ENCODE results near the gene GSG1. TPM values are rescaled to one million over a fixed set of nuclear protein-coding genes. Genes with fewer than 3 reads are reported as not detected.
A peak's percentile ranks its signal among the peaks of the same experiment; 100 is the strongest.

The GSG1 gene
- polyA plus RNA-seq, 2 of the 4 experiments (the other 2 are of a cell fraction): 0.06 TPM; not detected in 1

DNA sequence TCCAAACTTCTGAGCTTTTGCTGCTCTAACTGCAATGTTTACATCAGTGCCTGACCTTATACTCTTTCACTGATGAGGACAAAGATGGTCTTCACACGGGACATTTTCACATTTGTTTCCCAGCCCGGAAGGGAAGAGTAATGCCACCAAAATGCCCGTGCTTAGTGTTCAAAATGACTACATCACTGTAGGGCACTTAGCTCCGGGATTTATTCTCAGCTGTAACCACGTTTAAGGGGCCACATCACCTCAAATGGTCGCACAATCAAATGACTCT lies 2.9 kb downstream of the GSG1 start (continued):
- TF ChIP-seq, protein P1, sequence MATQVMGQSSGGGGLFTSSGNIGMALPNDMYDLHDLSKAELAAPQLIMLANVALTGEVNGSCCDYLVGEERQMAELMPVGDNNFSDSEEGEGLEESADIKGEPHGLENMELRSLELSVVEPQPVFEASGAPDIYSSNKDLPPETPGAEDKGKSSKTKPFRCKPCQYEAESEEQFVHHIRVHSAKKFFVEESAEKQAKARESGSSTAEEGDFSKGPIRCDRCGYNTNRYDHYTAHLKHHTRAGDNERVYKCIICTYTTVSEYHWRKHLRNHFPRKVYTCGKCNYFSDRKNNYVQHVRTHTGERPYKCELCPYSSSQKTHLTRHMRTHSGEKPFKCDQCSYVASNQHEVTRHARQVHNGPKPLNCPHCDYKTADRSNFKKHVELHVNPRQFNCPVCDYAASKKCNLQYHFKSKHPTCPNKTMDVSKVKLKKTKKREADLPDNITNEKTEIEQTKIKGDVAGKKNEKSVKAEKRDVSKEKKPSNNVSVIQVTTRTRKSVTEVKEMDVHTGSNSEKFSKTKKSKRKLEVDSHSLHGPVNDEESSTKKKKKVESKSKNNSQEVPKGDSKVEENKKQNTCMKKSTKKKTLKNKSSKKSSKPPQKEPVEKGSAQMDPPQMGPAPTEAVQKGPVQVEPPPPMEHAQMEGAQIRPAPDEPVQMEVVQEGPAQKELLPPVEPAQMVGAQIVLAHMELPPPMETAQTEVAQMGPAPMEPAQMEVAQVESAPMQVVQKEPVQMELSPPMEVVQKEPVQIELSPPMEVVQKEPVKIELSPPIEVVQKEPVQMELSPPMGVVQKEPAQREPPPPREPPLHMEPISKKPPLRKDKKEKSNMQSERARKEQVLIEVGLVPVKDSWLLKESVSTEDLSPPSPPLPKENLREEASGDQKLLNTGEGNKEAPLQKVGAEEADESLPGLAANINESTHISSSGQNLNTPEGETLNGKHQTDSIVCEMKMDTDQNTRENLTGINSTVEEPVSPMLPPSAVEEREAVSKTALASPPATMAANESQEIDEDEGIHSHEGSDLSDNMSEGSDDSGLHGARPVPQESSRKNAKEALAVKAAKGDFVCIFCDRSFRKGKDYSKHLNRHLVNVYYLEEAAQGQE (IDR thresholded peaks at IDR 0.05): no peak
- TF ChIP-seq SMC3 (IDR thresholded peaks at IDR 0.05): no peak
- TF ChIP-seq HOXB5 (CRISPR knock-in tag; IDR thresholded peaks at IDR 0.05): peak; percentile 75; the same call in 1 of the 2 replicates
- TF ChIP-seq, protein P2, sequence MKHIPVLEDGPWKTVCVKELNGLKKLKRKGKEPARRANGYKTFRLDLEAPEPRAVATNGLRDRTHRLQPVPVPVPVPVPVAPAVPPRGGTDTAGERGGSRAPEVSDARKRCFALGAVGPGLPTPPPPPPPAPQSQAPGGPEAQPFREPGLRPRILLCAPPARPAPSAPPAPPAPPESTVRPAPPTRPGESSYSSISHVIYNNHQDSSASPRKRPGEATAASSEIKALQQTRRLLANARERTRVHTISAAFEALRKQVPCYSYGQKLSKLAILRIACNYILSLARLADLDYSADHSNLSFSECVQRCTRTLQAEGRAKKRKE (CRISPR knock-in tag; IDR thresholded peaks at IDR 0.05; ENCODE audit: low read depth): 0 out of 2 replicates have a peak, but pooled peaks have one; percentile 2
- TF ChIP-seq KDM5A (IDR thresholded peaks at IDR 0.05): no peak
- no peak for TF ChIP-seq EHMT2 (IDR thresholded peaks at IDR 0.05; ENCODE audit: low read depth)
- no peak for TF ChIP-seq RNF2 (IDR thresholded peaks at IDR 0.05; ENCODE audit: borderline replicate concordance, low read depth)
- TF ChIP-seq TP53 (CRISPR knock-in tag; IDR thresholded peaks at IDR 0.05): 0 out of 2 replicates have a peak, but pooled peaks have one; percentile 67
- TF ChIP-seq, protein P3, sequence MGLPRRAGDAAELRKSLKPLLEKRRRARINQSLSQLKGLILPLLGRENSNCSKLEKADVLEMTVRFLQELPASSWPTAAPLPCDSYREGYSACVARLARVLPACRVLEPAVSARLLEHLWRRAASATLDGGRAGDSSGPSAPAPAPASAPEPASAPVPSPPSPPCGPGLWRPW (IDR thresholded peaks at IDR 0.05): no peak
- no peak for TF ChIP-seq MYC (IDR thresholded peaks at IDR 0.05; ENCODE audit: borderline replicate concordance, low read length)
- TF ChIP-seq, protein P4, sequence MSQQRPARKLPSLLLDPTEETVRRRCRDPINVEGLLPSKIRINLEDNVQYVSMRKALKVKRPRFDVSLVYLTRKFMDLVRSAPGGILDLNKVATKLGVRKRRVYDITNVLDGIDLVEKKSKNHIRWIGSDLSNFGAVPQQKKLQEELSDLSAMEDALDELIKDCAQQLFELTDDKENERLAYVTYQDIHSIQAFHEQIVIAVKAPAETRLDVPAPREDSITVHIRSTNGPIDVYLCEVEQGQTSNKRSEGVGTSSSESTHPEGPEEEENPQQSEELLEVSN (IDR thresholded peaks at IDR 0.05; ENCODE audit: borderline replicate concordance, low read depth): no peak
- no peak for TF ChIP-seq JUNB (IDR thresholded peaks at IDR 0.05)
- TF ChIP-seq ZNF302 (CRISPR knock-in tag; IDR thresholded peaks at IDR 0.05): 0 out of 2 replicates have a peak, but pooled peaks have one; percentile 16
- no peak for TF ChIP-seq HDAC2 (IDR thresholded peaks at IDR 0.05)
- no peak for TF ChIP-seq CBX2 (IDR thresholded peaks at IDR 0.05; ENCODE audit: borderline replicate concordance, low read depth)

DNA sequence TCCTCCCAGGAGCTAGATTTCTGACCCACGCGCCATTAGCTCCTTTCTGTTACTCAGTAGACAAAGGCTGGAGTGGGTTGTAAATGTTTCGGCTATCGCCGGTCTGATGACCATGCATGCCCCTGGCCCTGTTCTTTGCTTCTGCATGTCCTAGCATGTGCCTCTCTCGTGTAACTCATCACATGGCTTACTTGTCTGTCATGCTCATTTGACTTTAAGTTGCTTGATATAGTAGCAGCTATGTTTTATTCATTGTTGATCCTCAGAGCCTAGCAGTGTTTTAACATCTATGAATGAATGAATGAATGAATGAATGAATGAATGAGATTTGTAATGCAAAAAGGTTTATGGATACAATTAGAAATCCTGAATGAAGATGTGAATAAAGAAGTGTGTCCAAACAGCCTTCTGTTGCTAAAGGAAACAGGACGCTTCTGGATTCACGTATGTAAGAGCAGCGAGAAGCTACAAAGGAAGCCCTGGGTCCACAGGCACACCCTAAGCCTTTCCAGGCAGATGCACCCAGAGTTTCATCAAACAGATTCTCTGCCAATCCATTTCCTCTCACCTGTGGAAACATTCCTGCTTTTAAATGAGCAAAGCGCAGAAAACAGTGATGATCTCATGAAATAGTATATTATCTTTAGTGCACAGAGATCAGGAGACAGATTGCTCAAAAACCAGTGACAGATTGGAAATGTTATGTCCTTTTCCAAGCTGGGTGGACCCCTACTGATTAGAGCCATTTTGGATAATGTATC lies 3.4 kb downstream of the GSG1 start:
- no peak for FAIRE-seq
- Histone ChIP-seq H3K4me3 (no peak overlapping the region), H3K4me1 (peaks cover 59% of the 10 kb centered on the region), H3K9me3 (no peaks in the 10 kb centered on the region), H3K27ac (peak overlapping the region; percentile 95), H3K4me2 (peak overlapping the region; percentile 97)
- TF ChIP-seq, protein P1 (IDR thresholded peaks at IDR 0.05): no peak
- TF ChIP-seq, protein P5, sequence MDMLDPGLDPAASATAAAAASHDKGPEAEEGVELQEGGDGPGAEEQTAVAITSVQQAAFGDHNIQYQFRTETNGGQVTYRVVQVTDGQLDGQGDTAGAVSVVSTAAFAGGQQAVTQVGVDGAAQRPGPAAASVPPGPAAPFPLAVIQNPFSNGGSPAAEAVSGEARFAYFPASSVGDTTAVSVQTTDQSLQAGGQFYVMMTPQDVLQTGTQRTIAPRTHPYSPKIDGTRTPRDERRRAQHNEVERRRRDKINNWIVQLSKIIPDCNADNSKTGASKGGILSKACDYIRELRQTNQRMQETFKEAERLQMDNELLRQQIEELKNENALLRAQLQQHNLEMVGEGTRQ (IDR thresholded peaks at IDR 0.05): no peak
- TF ChIP-seq RCOR1 (IDR thresholded peaks at IDR 0.05; ENCODE audit: low read depth, low read length) (no peak), CEBPB (IDR thresholded peaks at IDR 0.05) (no peak), GATA3 (IDR thresholded peaks at IDR 0.05; ENCODE audit: borderline replicate concordance) (no peak), TP53 (CRISPR knock-in tag; IDR thresholded peaks at IDR 0.05) (no peak), RAD21 (conservative IDR thresholded peaks at IDR 0.05 in 1 of 2, IDR thresholded peaks at IDR 0.05 in 1 of 2) (no peak), EHMT2 (IDR thresholded peaks at IDR 0.05; ENCODE audit: low read depth) (no peak), EHF (CRISPR knock-in tag; IDR thresholded peaks at IDR 0.05) (no peak)
- WGBS (ENCODE audit: missing lambda C conversion rate): 94% methylated on average over 10 of the region's 10 CpGs
- no peak for DNase-seq (ENCODE audit: low read depth in 1 of 2, low spot score in 1 of 2)
- CTCF ChIA-PET: interaction anchor here (0.7 to 8.5 kb wide), 11 partner anchors 16 to 1056 kb away, joined by 3 to 189 read pairs (median 4); partner anchors contain the start of gene EMP1
- POLR2A ChIA-PET: interaction anchor here (0.6 to 2.3 kb wide), 4 partner anchors 96 to 298 kb away, joined by 4 to 14 read pairs (median 6); partner anchors contain the start of gene EMP1
- ATAC-seq: no peak
